ENCODE measurements around the gene NEAT1. TPM values are rescaled to one million over a fixed set of nuclear protein-coding genes. Genes with fewer than 3 reads are reported as not detected.

NEAT1 gene
- total and polyA plus RNA-seq, 9 of the 15 experiments (the other 6 are each of a cell fraction or from before 2014, with no cell fraction given), result 20.1 to 389 (median 62.8) TPM

GRCh38 chr11:65425105-65425970 lies 2.7 kb downstream of the NEAT1 start (continued):
- TF ChIP-seq RERE (CRISPR knock-in tag; IDR thresholded peaks at IDR 0.05; ENCODE audit: borderline replicate concordance) (peak; percentile 43; the same call in 1 of the 2 replicates), AFF4 (CRISPR knock-in tag; IDR thresholded peaks at IDR 0.05) (peak; percentile 82), SAFB (IDR thresholded peaks at IDR 0.05; ENCODE audit: borderline replicate concordance, low read depth, low read length) (no peak), NFE2 (IDR thresholded peaks at IDR 0.05; ENCODE audit: low read depth) (no peak), TCF7L2 (IDR thresholded peaks at IDR 0.05; ENCODE audit: low read depth, low read length) (no peak), TCF3 (CRISPR knock-in tag; IDR thresholded peaks at IDR 0.05) (no peak), RBM39 (optimal IDR thresholded peaks at IDR 0.05; ENCODE audit: low read depth, low read length) (peak; percentile 95), ZNF197 (CRISPR knock-in tag; IDR thresholded peaks at IDR 0.05; ENCODE audit: low read depth) (no peak), MTA1 (IDR thresholded peaks at IDR 0.05; ENCODE audit: borderline replicate concordance) (no peak), GTF2E2 (tag; IDR thresholded peaks at IDR 0.05) (peak; percentile 74; the same call in 1 of the 2 replicates), CAMTA2 (CRISPR knock-in tag; conservative IDR thresholded peaks at IDR 0.05) (0 out of 2 replicates have a peak, but pooled peaks have one; percentile 56), ZNF79 (CRISPR knock-in tag; IDR thresholded peaks at IDR 0.05; ENCODE audit: low read depth) (no peak), HSF4 (CRISPR knock-in tag; IDR thresholded peaks at IDR 0.05; ENCODE audit: borderline replicate concordance) (no peak), E2F5 (CRISPR knock-in tag; IDR thresholded peaks at IDR 0.05) (peak; percentile 85), KDM5B (IDR thresholded peaks at IDR 0.05; ENCODE audit: insufficient replicate concordance, low read depth, low read length) (peak; percentile 10), CHCHD3 (CRISPR knock-in tag; IDR thresholded peaks at IDR 0.05) (0 out of 2 replicates have a peak, but pooled peaks have one; percentile 37), DPF2 (IDR thresholded peaks at IDR 0.05) (no peak), TSC22D4 (tag; IDR thresholded peaks at IDR 0.05) (no peak)

All from K562 (cell line).